Measurements from ENCODE around the gene LBH. TPM values are rescaled to one million over a fixed set of nuclear protein-coding genes. Genes with fewer than 3 reads are reported as not detected.

The LBH gene
- total and polyA plus RNA-seq, 2 experiments from 2014 or later, result 17.5 to 30.3 TPM

DNA sequence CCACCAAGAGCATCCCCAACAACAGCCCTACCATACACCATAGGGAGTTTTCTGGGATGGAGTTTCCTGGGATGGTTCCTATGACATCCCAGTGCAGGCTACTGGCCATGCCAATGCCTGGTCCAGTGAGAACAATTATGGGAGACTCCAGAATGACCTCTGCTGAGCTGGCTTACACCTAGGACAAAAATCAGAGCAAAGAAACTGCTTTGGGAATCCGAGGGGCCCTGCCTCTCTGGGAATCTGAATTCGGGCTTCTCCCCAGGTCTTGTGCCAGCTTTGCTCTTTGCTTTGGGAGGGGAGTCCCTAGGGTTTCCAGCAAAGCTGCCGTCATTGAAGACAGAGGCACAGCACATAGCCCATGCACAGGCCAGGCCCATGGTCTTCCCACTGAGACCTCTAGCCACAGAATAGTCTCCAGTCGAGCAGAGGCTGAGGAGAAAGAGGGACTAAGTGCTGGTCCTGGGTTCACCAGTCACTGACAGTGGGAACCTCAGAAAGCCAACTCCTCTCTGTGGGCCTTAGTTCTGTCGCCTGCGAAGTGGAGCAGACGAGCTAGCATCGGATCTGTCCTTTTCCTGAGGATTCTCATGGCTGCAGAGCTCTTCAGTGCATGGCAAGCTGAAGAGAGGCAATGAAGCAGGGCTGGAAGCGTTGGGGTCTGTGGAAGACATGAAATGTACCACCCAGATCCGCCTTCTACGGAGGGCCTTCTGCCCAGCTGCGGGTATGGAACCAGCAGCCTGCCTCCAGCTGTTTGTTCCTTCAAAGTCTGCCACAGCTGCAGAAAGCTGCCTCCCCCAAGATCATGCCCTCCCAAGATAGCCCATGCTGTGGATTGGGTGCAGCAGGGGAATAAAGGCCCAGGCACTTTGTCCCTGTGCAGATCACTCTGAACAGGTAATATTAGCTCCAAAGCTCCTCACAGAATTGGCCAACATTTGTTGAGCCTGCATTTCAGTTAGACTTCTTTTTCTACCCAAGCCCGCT lies 11.2 kb upstream of the LBH start:
- Histone ChIP-seq H2AFZ (no peak overlapping the region), H3K4me3 (no peak overlapping the region), H3K36me3 (ENCODE audit: insufficient read depth) (no peaks in the 10 kb centered on the region), H3K27ac (ENCODE audit: low read depth) (no peak overlapping the region), H3K4me1 (ENCODE audit: insufficient read depth) (peaks cover under 1% of the 10 kb centered on the region; the same call in 1 of the 2 replicates), H3K4me2 (no peak overlapping the region), H3K9me2 (ENCODE audit: insufficient read depth) (no peaks in the 10 kb centered on the region), H4K20me1 (replicated peaks; ENCODE audit: insufficient read depth) (no peaks in the 10 kb centered on the region), H3K27me3 (ENCODE audit: insufficient read depth) (no peaks in the 10 kb centered on the region), H3F3A (replicated peaks; ENCODE audit: low read depth) (no peaks in the 10 kb centered on the region), H3K79me2 (replicated peaks; ENCODE audit: insufficient read depth) (no peaks in the 10 kb centered on the region)
- Mint-ChIP-seq H3K27me3 (ENCODE audit: insufficient read depth, low read depth, poor library complexity) (peaks cover 7% of the 10 kb centered on the region), H3K9me3 (no peaks in the 10 kb centered on the region), H3K36me3 (ENCODE audit: low read depth) (no peaks in the 10 kb centered on the region), H3K4me1 (peaks cover 18% of the 10 kb centered on the region), H3K4me3 (no peak overlapping the region), H3K27ac (no peak overlapping the region)
- DNase-seq (ENCODE audit: low spot score) (no peak), ATAC-seq (no peak)
- TF ChIP-seq EZH2 (IDR thresholded peaks at IDR 0.05; ENCODE audit: low read depth, unreplicated experiment), result no peak
- no peak for TF ChIP-seq ZNF114 (CRISPR knock-in tag; IDR thresholded peaks at IDR 0.05)
- TF ChIP-seq EZH2phosphoT487 (IDR thresholded peaks at IDR 0.05; ENCODE audit: unreplicated experiment), result no peak
- TF ChIP-seq JUNB (IDR thresholded peaks at IDR 0.05; ENCODE audit: unreplicated experiment), result no peak
- TF ChIP-seq CREB1 (CRISPR knock-in tag; IDR thresholded peaks at IDR 0.05; ENCODE audit: low read depth), result no peak
- TF ChIP-seq, protein P1, sequence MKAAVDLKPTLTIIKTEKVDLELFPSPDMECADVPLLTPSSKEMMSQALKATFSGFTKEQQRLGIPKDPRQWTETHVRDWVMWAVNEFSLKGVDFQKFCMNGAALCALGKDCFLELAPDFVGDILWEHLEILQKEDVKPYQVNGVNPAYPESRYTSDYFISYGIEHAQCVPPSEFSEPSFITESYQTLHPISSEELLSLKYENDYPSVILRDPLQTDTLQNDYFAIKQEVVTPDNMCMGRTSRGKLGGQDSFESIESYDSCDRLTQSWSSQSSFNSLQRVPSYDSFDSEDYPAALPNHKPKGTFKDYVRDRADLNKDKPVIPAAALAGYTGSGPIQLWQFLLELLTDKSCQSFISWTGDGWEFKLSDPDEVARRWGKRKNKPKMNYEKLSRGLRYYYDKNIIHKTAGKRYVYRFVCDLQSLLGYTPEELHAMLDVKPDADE (IDR thresholded peaks at IDR 0.05), result no peak
- TF ChIP-seq ZNF331 (CRISPR knock-in tag; IDR thresholded peaks at IDR 0.05; ENCODE audit: low read depth), result no peak
- no peak for TF ChIP-seq POLR2AphosphoS5 (IDR thresholded peaks at IDR 0.05; ENCODE audit: low read depth)
- TF ChIP-seq, protein P2, sequence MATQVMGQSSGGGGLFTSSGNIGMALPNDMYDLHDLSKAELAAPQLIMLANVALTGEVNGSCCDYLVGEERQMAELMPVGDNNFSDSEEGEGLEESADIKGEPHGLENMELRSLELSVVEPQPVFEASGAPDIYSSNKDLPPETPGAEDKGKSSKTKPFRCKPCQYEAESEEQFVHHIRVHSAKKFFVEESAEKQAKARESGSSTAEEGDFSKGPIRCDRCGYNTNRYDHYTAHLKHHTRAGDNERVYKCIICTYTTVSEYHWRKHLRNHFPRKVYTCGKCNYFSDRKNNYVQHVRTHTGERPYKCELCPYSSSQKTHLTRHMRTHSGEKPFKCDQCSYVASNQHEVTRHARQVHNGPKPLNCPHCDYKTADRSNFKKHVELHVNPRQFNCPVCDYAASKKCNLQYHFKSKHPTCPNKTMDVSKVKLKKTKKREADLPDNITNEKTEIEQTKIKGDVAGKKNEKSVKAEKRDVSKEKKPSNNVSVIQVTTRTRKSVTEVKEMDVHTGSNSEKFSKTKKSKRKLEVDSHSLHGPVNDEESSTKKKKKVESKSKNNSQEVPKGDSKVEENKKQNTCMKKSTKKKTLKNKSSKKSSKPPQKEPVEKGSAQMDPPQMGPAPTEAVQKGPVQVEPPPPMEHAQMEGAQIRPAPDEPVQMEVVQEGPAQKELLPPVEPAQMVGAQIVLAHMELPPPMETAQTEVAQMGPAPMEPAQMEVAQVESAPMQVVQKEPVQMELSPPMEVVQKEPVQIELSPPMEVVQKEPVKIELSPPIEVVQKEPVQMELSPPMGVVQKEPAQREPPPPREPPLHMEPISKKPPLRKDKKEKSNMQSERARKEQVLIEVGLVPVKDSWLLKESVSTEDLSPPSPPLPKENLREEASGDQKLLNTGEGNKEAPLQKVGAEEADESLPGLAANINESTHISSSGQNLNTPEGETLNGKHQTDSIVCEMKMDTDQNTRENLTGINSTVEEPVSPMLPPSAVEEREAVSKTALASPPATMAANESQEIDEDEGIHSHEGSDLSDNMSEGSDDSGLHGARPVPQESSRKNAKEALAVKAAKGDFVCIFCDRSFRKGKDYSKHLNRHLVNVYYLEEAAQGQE (IDR thresholded peaks at IDR 0.05; ENCODE audit: unreplicated experiment), result no peak
- TF ChIP-seq STAT1 (IDR thresholded peaks at IDR 0.05; ENCODE audit: unreplicated experiment), result no peak
- TF ChIP-seq, protein P3, sequence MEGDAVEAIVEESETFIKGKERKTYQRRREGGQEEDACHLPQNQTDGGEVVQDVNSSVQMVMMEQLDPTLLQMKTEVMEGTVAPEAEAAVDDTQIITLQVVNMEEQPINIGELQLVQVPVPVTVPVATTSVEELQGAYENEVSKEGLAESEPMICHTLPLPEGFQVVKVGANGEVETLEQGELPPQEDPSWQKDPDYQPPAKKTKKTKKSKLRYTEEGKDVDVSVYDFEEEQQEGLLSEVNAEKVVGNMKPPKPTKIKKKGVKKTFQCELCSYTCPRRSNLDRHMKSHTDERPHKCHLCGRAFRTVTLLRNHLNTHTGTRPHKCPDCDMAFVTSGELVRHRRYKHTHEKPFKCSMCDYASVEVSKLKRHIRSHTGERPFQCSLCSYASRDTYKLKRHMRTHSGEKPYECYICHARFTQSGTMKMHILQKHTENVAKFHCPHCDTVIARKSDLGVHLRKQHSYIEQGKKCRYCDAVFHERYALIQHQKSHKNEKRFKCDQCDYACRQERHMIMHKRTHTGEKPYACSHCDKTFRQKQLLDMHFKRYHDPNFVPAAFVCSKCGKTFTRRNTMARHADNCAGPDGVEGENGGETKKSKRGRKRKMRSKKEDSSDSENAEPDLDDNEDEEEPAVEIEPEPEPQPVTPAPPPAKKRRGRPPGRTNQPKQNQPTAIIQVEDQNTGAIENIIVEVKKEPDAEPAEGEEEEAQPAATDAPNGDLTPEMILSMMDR (conservative IDR thresholded peaks at IDR 0.05; ENCODE audit: low read depth in 2 of 2), result no peak
